Measurements from ENCODE around the gene KLHDC10.

Gene KLHDC10

DNA sequence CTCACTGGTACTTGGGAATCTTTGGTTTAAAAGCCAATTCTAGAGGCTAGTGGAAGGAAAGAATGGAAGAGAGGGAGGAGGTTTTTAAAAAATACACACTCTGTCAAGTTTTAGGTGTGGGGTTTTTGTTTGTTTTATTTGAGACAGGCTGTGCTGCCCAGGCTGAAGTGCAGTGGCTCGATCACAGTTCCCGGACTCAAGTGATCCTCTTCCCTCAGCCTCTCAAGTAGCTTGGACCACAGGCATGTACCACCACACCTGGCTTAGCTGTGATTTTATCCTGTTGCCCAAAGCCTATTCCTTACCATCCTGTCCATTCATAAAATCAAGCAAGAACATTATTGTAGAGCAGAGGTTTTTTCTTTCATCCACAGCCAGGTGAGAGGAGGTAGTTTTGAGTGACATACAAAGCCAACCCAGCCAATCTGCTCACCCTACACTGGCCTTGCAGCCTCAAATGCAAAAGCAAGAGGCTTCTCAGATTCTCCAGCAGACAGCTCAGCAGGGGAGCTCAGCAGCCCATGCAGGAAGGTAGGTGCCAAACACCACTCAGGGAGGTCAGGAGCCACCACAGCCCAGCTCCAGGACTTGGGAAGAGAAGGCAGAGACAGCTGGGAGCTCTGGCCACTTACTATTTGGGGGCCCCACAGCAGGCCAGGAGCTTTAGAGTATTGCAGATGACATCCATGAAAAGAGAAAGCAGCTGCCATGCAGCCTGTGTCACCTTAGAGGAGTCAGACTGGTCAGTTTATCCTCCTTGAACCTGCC, 69.0 kb downstream of the KLHDC10 start:
- Histone ChIP-seq H3K27ac (ENCODE audit: low read depth in 2 of 2, low read length in 2 of 2) (no peak overlapping the region), H3K27me3 (ENCODE audit: control insufficient read depth in 2 of 2, insufficient read depth in 2 of 2, low read length in 2 of 2) (no peaks in the 10 kb centered on the region), H3K4me3 (ENCODE audit: low read length in 2 of 2) (no peak overlapping the region), H3K9me3 (ENCODE audit: control insufficient read depth in 2 of 2, low read length in 2 of 2) (no peaks in the 10 kb centered on the region), H3K4me1 (ENCODE audit: control insufficient read depth in 2 of 2, insufficient read depth in 2 of 2, low read length in 2 of 2) (peaks cover 11 to 21% of the 10 kb centered on the region in 2 donors), H3K9ac (ENCODE audit: low read depth in 1 of 2, low read length in 2 of 2) (no peak overlapping the region), H3K36me3 (ENCODE audit: control insufficient read depth in 2 of 2, insufficient read depth in 2 of 2, low read length in 2 of 2) (peaks cover 6 to 14% of the 10 kb centered on the region in 2 donors)

GRCh38 chr7:130140551-130141160, 70.3 kb downstream of the KLHDC10 start:
- Histone ChIP-seq H3K27me3 (ENCODE audit: control insufficient read depth in 2 of 2, insufficient read depth in 2 of 2, low read length in 2 of 2) (no peaks in the 10 kb centered on the region), H3K9me3 (ENCODE audit: control insufficient read depth in 2 of 2, low read length in 2 of 2) (no peaks in the 10 kb centered on the region), H3K4me3 (ENCODE audit: low read length in 2 of 2) (peak overlapping the region; percentile 62 to 69), H3K4me1 (ENCODE audit: control insufficient read depth in 2 of 2, insufficient read depth in 2 of 2, low read length in 2 of 2) (peaks cover 19 to 32% of the 10 kb centered on the region in 2 donors), H3K27ac (ENCODE audit: low read depth in 2 of 2, low read length in 2 of 2) (peak overlapping the region; percentile 58 to 63), H3K9ac (ENCODE audit: low read depth in 1 of 2, low read length in 2 of 2) (peak overlapping the region; percentile 52 to 79), H3K36me3 (ENCODE audit: control insufficient read depth in 2 of 2, insufficient read depth in 2 of 2, low read length in 2 of 2) (peaks cover 6 to 8% of the 10 kb centered on the region in 2 donors)

- Histone ChIP-seq H3K4me3 (ENCODE audit: low read length in 2 of 2) (peak overlapping the region; percentile 62 to 69), H3K27ac (ENCODE audit: low read depth in 2 of 2, low read length in 2 of 2) (peak overlapping the region; percentile 58 to 63), H3K4me1 (ENCODE audit: control insufficient read depth in 2 of 2, insufficient read depth in 2 of 2, low read length in 2 of 2) (peaks cover 19 to 33% of the 10 kb centered on the region in 2 donors), H3K9ac (ENCODE audit: low read depth in 1 of 2, low read length in 2 of 2) (peak overlapping the region; percentile 53 to 79), H3K36me3 (ENCODE audit: control insufficient read depth in 2 of 2, insufficient read depth in 2 of 2, low read length in 2 of 2) (peaks cover 2 to 8% of the 10 kb centered on the region in 2 donors), H3K27me3 (ENCODE audit: control insufficient read depth in 2 of 2, insufficient read depth in 2 of 2, low read length in 2 of 2) (no peaks in the 10 kb centered on the region), H3K9me3 (ENCODE audit: control insufficient read depth in 2 of 2, low read length in 2 of 2) (no peaks in the 10 kb centered on the region)
These were observed 71.0 kb downstream of the KLHDC10 start for GRCh38 chr7:130141161-130141883.

DNA sequence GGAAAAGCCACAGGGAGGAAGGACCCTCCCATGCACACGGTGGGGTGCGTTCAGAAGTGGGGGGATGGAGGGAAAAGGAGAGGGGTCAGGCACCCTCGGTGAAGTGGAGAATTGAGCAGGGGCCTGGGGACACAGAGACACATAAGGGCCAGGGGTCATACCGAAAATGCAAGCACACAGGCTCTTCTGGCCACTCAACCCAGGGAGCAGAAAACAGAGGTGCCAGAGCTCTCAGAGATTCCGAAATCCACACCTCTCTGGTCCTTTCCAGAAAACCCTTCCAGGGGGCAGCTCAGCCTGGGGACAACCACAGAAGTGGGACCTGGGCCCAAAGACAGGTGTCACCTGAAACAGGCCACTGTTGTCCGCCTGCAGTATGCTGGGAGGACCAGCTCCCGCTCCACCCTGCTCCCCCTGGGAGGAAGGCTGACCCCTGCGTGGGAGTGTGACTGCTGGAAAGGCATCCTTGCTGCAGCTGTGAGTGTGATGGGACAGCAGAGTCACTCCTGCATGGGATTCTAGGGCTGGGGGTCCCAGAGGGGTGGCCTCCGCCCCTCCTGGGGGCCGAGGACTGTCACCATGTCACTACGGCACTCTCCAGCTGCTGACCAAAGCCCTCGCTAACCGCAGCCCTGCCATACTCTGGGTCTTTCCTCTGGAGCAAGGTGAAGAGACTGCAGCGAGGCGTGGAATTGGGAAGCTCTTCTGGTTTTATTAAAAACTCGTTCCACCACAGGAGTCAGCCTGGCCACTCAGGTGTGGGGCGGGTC, 71.7 kb downstream of the KLHDC10 start:
- Histone ChIP-seq H3K27ac (ENCODE audit: low read depth in 2 of 2, low read length in 2 of 2) (peak overlapping the region in 1 of 2 donors; percentile 63), H3K36me3 (ENCODE audit: control insufficient read depth in 2 of 2, insufficient read depth in 2 of 2, low read length in 2 of 2) (peaks cover 0 to 7% of the 10 kb centered on the region in 2 donors), H3K9ac (ENCODE audit: low read depth in 1 of 2, low read length in 2 of 2) (peak overlapping the region; percentile 53 to 79), H3K9me3 (ENCODE audit: control insufficient read depth in 2 of 2, low read length in 2 of 2) (no peaks in the 10 kb centered on the region), H3K27me3 (ENCODE audit: control insufficient read depth in 2 of 2, insufficient read depth in 2 of 2, low read length in 2 of 2) (no peaks in the 10 kb centered on the region), H3K4me3 (ENCODE audit: low read length in 2 of 2) (peak overlapping the region; percentile 62 to 69), H3K4me1 (ENCODE audit: control insufficient read depth in 2 of 2, insufficient read depth in 2 of 2, low read length in 2 of 2) (peaks cover 19 to 33% of the 10 kb centered on the region in 2 donors)

DNA sequence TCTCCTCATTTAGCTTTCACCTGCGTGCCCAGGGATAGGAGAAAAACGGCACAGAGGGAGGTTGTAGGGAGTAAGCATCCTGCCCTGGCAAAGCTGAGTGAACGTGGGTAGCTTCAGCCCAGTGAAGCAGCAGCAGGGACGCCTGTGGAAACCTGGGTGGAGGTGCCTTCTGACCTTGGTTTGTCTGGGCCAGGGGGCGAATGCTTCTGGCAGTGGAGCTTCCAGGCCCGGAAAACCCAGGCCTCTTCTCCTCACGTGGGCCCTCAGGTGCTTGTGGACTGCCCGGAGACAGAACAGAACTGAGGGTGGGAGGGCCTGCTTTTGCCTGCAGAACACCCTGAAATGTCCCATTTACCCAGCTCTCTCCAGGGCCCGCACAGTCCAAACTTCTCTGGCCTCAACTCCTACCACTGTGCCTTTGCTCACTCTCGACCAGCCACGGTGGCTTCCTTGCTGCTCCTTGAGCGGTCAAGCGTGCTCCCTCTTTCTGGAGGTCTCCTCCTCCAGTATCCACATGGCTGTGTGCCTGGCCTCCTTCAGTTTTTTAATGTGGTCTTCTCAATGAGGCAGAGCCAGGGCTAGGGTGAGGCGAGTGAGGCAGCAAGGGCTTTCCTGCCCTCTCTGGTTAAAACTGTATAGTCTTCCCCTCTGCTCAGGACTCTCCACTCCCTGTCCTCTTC, 72.5 kb downstream of the KLHDC10 start:
- peaks cover 0 to 3% of the 10 kb centered on the region in 2 donors for H3K36me3 ChIP-seq (ENCODE audit: control insufficient read depth in 2 of 2, insufficient read depth in 2 of 2, low read length in 2 of 2)
- no peak overlapping the region for H3K4me3 ChIP-seq (ENCODE audit: low read length in 2 of 2)
- peak overlapping the region in 1 of 2 donors; percentile 23 for H3K27ac ChIP-seq (ENCODE audit: low read depth in 2 of 2, low read length in 2 of 2)
- H3K27me3 ChIP-seq (ENCODE audit: control insufficient read depth in 2 of 2, insufficient read depth in 2 of 2, low read length in 2 of 2) = no peaks in the 10 kb centered on the region
- no peaks in the 10 kb centered on the region for H3K9me3 ChIP-seq (ENCODE audit: control insufficient read depth in 2 of 2, low read length in 2 of 2)
- peaks cover 19 to 33% of the 10 kb centered on the region in 2 donors for H3K4me1 ChIP-seq (ENCODE audit: control insufficient read depth in 2 of 2, insufficient read depth in 2 of 2, low read length in 2 of 2)
- no peak overlapping the region for H3K9ac ChIP-seq (ENCODE audit: low read depth in 1 of 2, low read length in 2 of 2)

- Histone ChIP-seq H3K9ac (ENCODE audit: low read depth in 1 of 2, low read length in 2 of 2) (no peak overlapping the region), H3K27me3 (ENCODE audit: control insufficient read depth in 2 of 2, insufficient read depth in 2 of 2, low read length in 2 of 2) (no peaks in the 10 kb centered on the region), H3K36me3 (ENCODE audit: control insufficient read depth in 2 of 2, insufficient read depth in 2 of 2, low read length in 2 of 2) (peaks cover 0 to 3% of the 10 kb centered on the region in 2 donors), H3K4me1 (ENCODE audit: control insufficient read depth in 2 of 2, insufficient read depth in 2 of 2, low read length in 2 of 2) (peaks cover 19 to 33% of the 10 kb centered on the region in 2 donors), H3K4me3 (ENCODE audit: low read length in 2 of 2) (no peak overlapping the region), H3K27ac (ENCODE audit: low read depth in 2 of 2, low read length in 2 of 2) (no peak overlapping the region), H3K9me3 (ENCODE audit: control insufficient read depth in 2 of 2, low read length in 2 of 2) (no peaks in the 10 kb centered on the region)
These were observed 73.0 kb downstream of the KLHDC10 start for GRCh38 chr7:130143334-130143732.

- Histone ChIP-seq H3K4me1 (ENCODE audit: control insufficient read depth in 2 of 2, insufficient read depth in 2 of 2, low read length in 2 of 2) (peaks cover 19 to 33% of the 10 kb centered on the region in 2 donors), H3K9me3 (ENCODE audit: control insufficient read depth in 2 of 2, low read length in 2 of 2) (no peaks in the 10 kb centered on the region), H3K27ac (ENCODE audit: low read depth in 2 of 2, low read length in 2 of 2) (peak overlapping the region; percentile 68 to 73)
These were observed 73.6 kb downstream of the KLHDC10 start for GRCh38 chr7:130143986-130144311.

GRCh38 chr7:130144312-130145171, 74.2 kb downstream of the KLHDC10 start:
- Histone ChIP-seq H3K4me3 (ENCODE audit: low read length in 2 of 2) (peak overlapping the region; percentile 37 to 43), H3K36me3 (ENCODE audit: control insufficient read depth in 2 of 2, insufficient read depth in 2 of 2, low read length in 2 of 2) (peaks cover 0 to 3% of the 10 kb centered on the region in 2 donors), H3K9me3 (ENCODE audit: control insufficient read depth in 2 of 2, low read length in 2 of 2) (no peaks in the 10 kb centered on the region), H3K27me3 (ENCODE audit: control insufficient read depth in 2 of 2, insufficient read depth in 2 of 2, low read length in 2 of 2) (no peaks in the 10 kb centered on the region), H3K4me1 (ENCODE audit: control insufficient read depth in 2 of 2, insufficient read depth in 2 of 2, low read length in 2 of 2) (peaks cover 21 to 35% of the 10 kb centered on the region in 2 donors), H3K9ac (ENCODE audit: low read depth in 1 of 2, low read length in 2 of 2) (peak overlapping the region in 1 of 2 donors; percentile 55), H3K27ac (ENCODE audit: low read depth in 2 of 2, low read length in 2 of 2) (peak overlapping the region; percentile 74)

More at GRCh38 chr7:130143986-130144311, 73.6 kb downstream of the KLHDC10 start:
- no peaks in the 10 kb centered on the region for H3K27me3 ChIP-seq (ENCODE audit: control insufficient read depth in 2 of 2, insufficient read depth in 2 of 2, low read length in 2 of 2)
- peak overlapping the region in 1 of 2 donors; percentile 31 for H3K9ac ChIP-seq (ENCODE audit: low read depth in 1 of 2, low read length in 2 of 2)
- H3K4me3 ChIP-seq (ENCODE audit: low read length in 2 of 2) = no peak overlapping the region
- H3K36me3 ChIP-seq (ENCODE audit: control insufficient read depth in 2 of 2, insufficient read depth in 2 of 2, low read length in 2 of 2) = peaks cover 0 to 3% of the 10 kb centered on the region in 2 donors

Data from mucosa of rectum (tissue), 2 donors.